GM23338 (cell line): ENCODE data around the gene TRAF1. TPM values are rescaled to one million over a fixed set of nuclear protein-coding genes. Genes with fewer than 3 reads are reported as not detected.

Source experiments
- ATAC-seq: fragments of 200-7000 bp; cut with Tn5 transposase; 3 replicates; pipeline ENCODE4 v1.9.1; 2020
- DNase-seq: peaks from one replicate; pipeline ENCODE4 v3.0.0-alpha.2; 2015; ENCODE audit warnings: low spot score
- H2AFZ ChIP-seq: fragments of 200-600 bp; sonication (generic); 2 replicates; pipeline ENCODE4 v1.8.0; 2016; ENCODE audit warnings: antibody characterized with exemption, mild to moderate bottlenecking, moderate library complexity
- H3F3A ChIP-seq: fragments of 200-600 bp; sonication (generic); replicated peaks from 2 replicates; pipeline ENCODE4 v1.8.0; 2017; ENCODE audit warnings: antibody characterized with exemption, mixed run types, low read depth
- H3K27ac ChIP-seq: fragments of 200-600 bp; sonication (generic); 2 replicates; pipeline ENCODE4 v1.6.1; 2016; ENCODE audit warnings: low read depth
- H3K27me3 ChIP-seq: fragments of 200-600 bp; sonication (generic); 2 replicates; pipeline ENCODE4 v1.8.0; 2016; ENCODE audit warnings: mild to moderate bottlenecking, mixed run types, moderate library complexity; ENCODE audit not compliant: insufficient read depth
- H3K36me3 ChIP-seq: fragments of 200-600 bp; sonication (generic); 2 replicates; pipeline ENCODE4 v1.8.0; 2016; ENCODE audit warnings: mild to moderate bottlenecking; ENCODE audit not compliant: insufficient read depth
- H3K4me1 ChIP-seq: fragments of 200-600 bp; sonication (generic); 2 replicates; pipeline ENCODE4 v1.8.0; 2016; ENCODE audit warnings: mild to moderate bottlenecking, moderate library complexity; ENCODE audit not compliant: insufficient read depth
- H3K4me2 ChIP-seq: fragments of 200-600 bp; sonication (generic); 2 replicates; pipeline ENCODE4 v1.7.1; 2017; ENCODE audit warnings: mixed run types
- H3K4me3 ChIP-seq: fragments of 200-600 bp; sonication (generic); 2 replicates; pipeline ENCODE4 v1.6.1; 2016; ENCODE audit warnings: mixed run types
- H3K79me2 ChIP-seq: fragments of 200-600 bp; sonication (generic); replicated peaks from 2 replicates; pipeline ENCODE4 v1.8.0; 2017; ENCODE audit warnings: mild to moderate bottlenecking; ENCODE audit not compliant: insufficient read depth
- H3K9me2 ChIP-seq: fragments of 200-600 bp; sonication (generic); 2 replicates; pipeline ENCODE4 v1.8.0; 2017; ENCODE audit not compliant: insufficient read depth
- H4K20me1 ChIP-seq: fragments of 200-600 bp; sonication (generic); replicated peaks from 2 replicates; pipeline ENCODE4 v1.8.0; 2017; ENCODE audit warnings: mild to moderate bottlenecking; ENCODE audit not compliant: insufficient read depth
- H3K27ac Mint-ChIP-seq: 2 replicates; pipeline ENCODE4 v1.8.0; 2020; ENCODE audit warnings: inconsistent platforms, mild to moderate bottlenecking, moderate library complexity, mixed read lengths
- H3K27me3 Mint-ChIP-seq: 3 replicates; pipeline ENCODE4 v1.8.0; 2022; ENCODE audit warnings: low read depth, mild to moderate bottlenecking, moderate library complexity, mixed read lengths, inconsistent platforms; ENCODE audit not compliant: insufficient read depth, poor library complexity
- H3K36me3 Mint-ChIP-seq: 3 replicates; pipeline ENCODE4 v1.8.0; 2021; ENCODE audit warnings: low read depth, mild to moderate bottlenecking, inconsistent platforms, moderate library complexity, mixed read lengths
- H3K4me1 Mint-ChIP-seq: 3 replicates; pipeline ENCODE4 v1.8.0; 2020; ENCODE audit warnings: mild to moderate bottlenecking, inconsistent platforms, mixed read lengths
- H3K4me3 Mint-ChIP-seq: 3 replicates; pipeline ENCODE4 v1.8.0; 2021; ENCODE audit warnings: moderate library complexity, mild to moderate bottlenecking, inconsistent platforms, mixed read lengths
- H3K9me3 Mint-ChIP-seq: 3 replicates; pipeline ENCODE4 v1.8.0; 2020; ENCODE audit warnings: moderate library complexity, mild to moderate bottlenecking, inconsistent platforms, mixed read lengths
- CREB1 ChIP-seq: fragments of 250-450 bp; sonication (Bioruptor Pico); IDR thresholded peaks from 2 replicates; pipeline ENCODE4 v1.5.0; 2020; ENCODE audit warnings: low read depth, mild to moderate bottlenecking, moderate library complexity
- EZH2phosphoT487 ChIP-seq: fragments of 200-600 bp; sonication (generic); IDR thresholded peaks from one replicate; pipeline ENCODE4 v1.8.1; 2018; ENCODE audit warnings: antibody characterized with exemption; ENCODE audit not compliant: unreplicated experiment
- JUNB ChIP-seq: IDR thresholded peaks from one replicate; pipeline ENCODE4 v1.6.1; 2016; ENCODE audit warnings: antibody characterized with exemption; ENCODE audit not compliant: unreplicated experiment
- POLR2AphosphoS5 ChIP-seq: IDR thresholded peaks from 2 replicates; pipeline ENCODE4 v1.6.1; 2016; ENCODE audit warnings: antibody characterized with exemption, low read depth
- ZNF114 ChIP-seq: fragments of 250-450 bp; sonication (Bioruptor Pico); IDR thresholded peaks from 2 replicates; pipeline ENCODE4 v1.5.0; 2020; ENCODE audit warnings: mild to moderate bottlenecking, moderate library complexity
- ZNF331 ChIP-seq: fragments of 250-450 bp; sonication (Bioruptor Pico); IDR thresholded peaks from 2 replicates; pipeline ENCODE4 v1.5.0; 2020; ENCODE audit warnings: low read depth, mild to moderate bottlenecking, moderate library complexity
- polyA plus RNA-seq: library from polyadenylated mRNA; unstranded; fragments of >200 nt; fragmentation: Nextera tagmentation; extraction: Ambion mirVana; gene quantifications from 2 replicates; pipeline ENCODE4 v1.2.1, GENCODE V29; 2016
- total RNA-seq: library from RNA; depleted of rRNA; stranded (reverse); fragments of >200 nt; shearing (Covaris generic); gene quantifications from 2 replicates; pipeline ENCODE4 v1.2.3, GENCODE V29; 2014
- TF ChIP-seq, protein P1 (sequence below): fragments of 250-450 bp; sonication (Bioruptor Pico); IDR thresholded peaks from 2 replicates; pipeline ENCODE4 v1.5.0; 2020; ENCODE audit warnings: mild to moderate bottlenecking, moderate library complexity
- TF ChIP-seq, protein P2 (sequence below), 2 experiments: fragments of 200-600 bp in 1 of 2; sonication (generic) in 1 of 2; conservative IDR thresholded peaks; 2 replicates each; pipeline versions ENCODE4 v1.5.1 to v1.6.1; 2016 to 2017; ENCODE audit warnings: antibody characterized with exemption in 2 of 2, low read depth in 2 of 2, mild to moderate bottlenecking in 2 of 2, moderate library complexity in 1 of 2
- TF ChIP-seq, protein P3 (sequence below): IDR thresholded peaks from 2 replicates; pipeline ENCODE4 v1.6.1; 2016; ENCODE audit warnings: antibody characterized with exemption
- TF ChIP-seq, protein P4 (sequence below): IDR thresholded peaks from one replicate; pipeline ENCODE4 v1.6.1; 2018; ENCODE audit warnings: antibody characterized with exemption; ENCODE audit not compliant: unreplicated experiment

The TRAF1 gene
- total and polyA plus RNA-seq, 2 experiments from 2014 or later, result 0.39 to 1.4 TPM

DNA sequence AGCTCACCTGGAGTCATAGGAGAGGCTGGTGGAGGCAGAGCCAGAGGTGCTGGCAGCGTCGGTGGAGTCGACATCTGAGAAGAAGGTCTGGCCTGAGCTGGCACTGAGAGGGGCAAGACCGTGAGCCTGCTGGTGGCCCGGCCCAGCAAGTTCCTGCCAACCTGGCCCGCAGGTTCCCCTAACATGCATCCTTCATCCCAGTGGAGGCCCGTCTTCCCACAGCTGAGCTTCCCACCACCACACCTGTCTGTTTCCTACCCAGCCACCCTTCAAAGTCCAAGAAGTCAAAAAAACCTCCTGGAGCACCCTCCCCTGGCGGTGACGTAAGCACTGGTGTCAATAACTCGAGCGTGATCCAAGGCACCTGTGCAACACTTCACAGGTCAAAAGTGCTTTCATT is 66.5 kb downstream of the TRAF1 start (continued):
- TF ChIP-seq, protein P1, sequence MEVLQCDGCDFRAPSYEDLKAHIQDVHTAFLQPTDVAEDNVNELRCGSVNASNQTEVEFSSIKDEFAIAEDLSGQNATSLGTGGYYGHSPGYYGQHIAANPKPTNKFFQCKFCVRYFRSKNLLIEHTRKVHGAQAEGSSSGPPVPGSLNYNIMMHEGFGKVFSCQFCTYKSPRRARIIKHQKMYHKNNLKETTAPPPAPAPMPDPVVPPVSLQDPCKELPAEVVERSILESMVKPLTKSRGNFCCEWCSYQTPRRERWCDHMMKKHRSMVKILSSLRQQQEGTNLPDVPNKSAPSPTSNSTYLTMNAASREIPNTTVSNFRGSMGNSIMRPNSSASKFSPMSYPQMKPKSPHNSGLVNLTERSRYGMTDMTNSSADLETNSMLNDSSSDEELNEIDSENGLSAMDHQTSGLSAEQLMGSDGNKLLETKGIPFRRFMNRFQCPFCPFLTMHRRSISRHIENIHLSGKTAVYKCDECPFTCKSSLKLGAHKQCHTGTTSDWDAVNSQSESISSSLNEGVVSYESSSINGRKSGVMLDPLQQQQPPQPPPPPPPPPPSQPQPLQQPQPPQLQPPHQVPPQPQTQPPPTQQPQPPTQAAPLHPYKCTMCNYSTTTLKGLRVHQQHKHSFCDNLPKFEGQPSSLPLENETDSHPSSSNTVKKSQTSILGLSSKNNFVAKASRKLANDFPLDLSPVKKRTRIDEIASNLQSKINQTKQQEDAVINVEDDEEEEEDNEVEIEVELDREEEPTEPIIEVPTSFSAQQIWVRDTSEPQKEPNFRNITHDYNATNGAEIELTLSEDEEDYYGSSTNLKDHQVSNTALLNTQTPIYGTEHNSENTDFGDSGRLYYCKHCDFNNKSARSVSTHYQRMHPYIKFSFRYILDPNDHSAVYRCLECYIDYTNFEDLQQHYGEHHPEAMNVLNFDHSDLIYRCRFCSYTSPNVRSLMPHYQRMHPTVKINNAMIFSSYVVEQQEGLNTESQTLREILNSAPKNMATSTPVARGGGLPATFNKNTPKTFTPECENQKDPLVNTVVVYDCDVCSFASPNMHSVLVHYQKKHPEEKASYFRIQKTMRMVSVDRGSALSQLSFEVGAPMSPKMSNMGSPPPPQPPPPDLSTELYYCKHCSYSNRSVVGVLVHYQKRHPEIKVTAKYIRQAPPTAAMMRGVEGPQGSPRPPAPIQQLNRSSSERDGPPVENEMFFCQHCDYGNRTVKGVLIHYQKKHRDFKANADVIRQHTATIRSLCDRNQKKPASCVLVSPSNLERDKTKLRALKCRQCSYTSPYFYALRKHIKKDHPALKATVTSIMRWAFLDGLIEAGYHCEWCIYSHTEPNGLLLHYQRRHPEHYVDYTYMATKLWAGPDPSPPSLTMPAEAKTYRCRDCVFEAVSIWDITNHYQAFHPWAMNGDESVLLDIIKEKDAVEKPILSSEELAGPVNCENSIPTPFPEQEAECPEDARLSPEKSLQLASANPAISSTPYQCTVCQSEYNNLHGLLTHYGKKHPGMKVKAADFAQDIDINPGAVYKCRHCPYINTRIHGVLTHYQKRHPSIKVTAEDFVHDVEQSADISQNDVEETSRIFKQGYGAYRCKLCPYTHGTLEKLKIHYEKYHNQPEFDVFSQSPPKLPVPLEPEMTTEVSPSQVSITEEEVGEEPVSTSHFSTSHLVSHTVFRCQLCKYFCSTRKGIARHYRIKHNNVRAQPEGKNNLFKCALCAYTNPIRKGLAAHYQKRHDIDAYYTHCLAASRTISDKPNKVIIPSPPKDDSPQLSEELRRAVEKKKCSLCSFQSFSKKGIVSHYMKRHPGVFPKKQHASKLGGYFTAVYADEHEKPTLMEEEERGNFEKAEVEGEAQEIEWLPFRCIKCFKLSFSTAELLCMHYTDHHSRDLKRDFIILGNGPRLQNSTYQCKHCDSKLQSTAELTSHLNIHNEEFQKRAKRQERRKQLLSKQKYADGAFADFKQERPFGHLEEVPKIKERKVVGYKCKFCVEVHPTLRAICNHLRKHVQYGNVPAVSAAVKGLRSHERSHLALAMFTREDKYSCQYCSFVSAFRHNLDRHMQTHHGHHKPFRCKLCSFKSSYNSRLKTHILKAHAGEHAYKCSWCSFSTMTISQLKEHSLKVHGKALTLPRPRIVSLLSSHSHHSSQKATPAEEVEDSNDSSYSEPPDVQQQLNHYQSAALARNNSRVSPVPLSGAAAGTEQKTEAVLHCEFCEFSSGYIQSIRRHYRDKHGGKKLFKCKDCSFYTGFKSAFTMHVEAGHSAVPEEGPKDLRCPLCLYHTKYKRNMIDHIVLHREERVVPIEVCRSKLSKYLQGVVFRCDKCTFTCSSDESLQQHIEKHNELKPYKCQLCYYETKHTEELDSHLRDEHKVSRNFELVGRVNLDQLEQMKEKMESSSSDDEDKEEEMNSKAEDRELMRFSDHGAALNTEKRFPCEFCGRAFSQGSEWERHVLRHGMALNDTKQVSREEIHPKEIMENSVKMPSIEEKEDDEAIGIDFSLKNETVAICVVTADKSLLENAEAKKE (CRISPR knock-in tag), result no peak
- TF ChIP-seq CREB1 (CRISPR knock-in tag) (no peak), ZNF114 (CRISPR knock-in tag) (no peak), POLR2AphosphoS5 (no peak), JUNB (no peak)
- TF ChIP-seq, protein P2, sequence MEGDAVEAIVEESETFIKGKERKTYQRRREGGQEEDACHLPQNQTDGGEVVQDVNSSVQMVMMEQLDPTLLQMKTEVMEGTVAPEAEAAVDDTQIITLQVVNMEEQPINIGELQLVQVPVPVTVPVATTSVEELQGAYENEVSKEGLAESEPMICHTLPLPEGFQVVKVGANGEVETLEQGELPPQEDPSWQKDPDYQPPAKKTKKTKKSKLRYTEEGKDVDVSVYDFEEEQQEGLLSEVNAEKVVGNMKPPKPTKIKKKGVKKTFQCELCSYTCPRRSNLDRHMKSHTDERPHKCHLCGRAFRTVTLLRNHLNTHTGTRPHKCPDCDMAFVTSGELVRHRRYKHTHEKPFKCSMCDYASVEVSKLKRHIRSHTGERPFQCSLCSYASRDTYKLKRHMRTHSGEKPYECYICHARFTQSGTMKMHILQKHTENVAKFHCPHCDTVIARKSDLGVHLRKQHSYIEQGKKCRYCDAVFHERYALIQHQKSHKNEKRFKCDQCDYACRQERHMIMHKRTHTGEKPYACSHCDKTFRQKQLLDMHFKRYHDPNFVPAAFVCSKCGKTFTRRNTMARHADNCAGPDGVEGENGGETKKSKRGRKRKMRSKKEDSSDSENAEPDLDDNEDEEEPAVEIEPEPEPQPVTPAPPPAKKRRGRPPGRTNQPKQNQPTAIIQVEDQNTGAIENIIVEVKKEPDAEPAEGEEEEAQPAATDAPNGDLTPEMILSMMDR (conservative IDR thresholded peaks at IDR 0.05; ENCODE audit: low read depth in 2 of 2), result no peak

DNA sequence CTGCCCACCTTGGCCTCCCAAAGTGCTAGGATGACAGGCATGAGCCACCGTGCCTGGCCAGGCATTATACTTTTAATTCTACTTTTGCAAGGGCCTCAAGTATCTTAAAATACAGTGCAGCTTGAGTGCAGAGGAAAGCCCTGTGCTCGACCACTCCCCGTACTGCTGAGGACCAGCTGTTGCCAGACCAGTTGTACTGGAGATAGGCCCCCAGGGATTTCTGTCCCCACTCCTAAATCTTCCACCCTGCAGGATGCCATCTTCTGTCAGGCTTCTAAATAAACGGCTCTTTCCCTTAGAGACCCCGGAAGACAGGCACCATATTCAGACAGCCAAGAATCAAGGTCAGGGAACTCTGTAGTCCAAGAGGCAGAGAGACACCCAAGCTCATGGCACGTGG is 67.2 kb downstream of the TRAF1 start:
- Histone ChIP-seq H2AFZ (no peak overlapping the region), H3K36me3 (no peaks in the 10 kb centered on the region; the same call in 1 of the 2 replicates), H3K27me3 (no peaks in the 10 kb centered on the region), H3K4me3 (no peak overlapping the region), H3K4me2 (no peak overlapping the region), H3K4me1 (no peaks in the 10 kb centered on the region), H4K20me1 (no peaks in the 10 kb centered on the region; the same call in 1 of the 2 replicates), H3F3A (no peaks in the 10 kb centered on the region), H3K79me2 (no peaks in the 10 kb centered on the region), H3K27ac (no peak overlapping the region), H3K9me2 (no peaks in the 10 kb centered on the region)
- ATAC-seq (no peak), DNase-seq (no peak)
- Mint-ChIP-seq H3K9me3 (no peaks in the 10 kb centered on the region), H3K4me1 (peaks cover 4% of the 10 kb centered on the region; the same call in 2 of the 3 replicates), H3K27me3 (peaks cover 8% of the 10 kb centered on the region), H3K27ac (no peak overlapping the region), H3K36me3 (peaks cover 9% of the 10 kb centered on the region), H3K4me3 (no peak overlapping the region)
- TF ChIP-seq, protein P3, sequence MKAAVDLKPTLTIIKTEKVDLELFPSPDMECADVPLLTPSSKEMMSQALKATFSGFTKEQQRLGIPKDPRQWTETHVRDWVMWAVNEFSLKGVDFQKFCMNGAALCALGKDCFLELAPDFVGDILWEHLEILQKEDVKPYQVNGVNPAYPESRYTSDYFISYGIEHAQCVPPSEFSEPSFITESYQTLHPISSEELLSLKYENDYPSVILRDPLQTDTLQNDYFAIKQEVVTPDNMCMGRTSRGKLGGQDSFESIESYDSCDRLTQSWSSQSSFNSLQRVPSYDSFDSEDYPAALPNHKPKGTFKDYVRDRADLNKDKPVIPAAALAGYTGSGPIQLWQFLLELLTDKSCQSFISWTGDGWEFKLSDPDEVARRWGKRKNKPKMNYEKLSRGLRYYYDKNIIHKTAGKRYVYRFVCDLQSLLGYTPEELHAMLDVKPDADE, result no peak
- no peak for TF ChIP-seq JUNB
- TF ChIP-seq ZNF331, result no peak
- TF ChIP-seq ZNF114 (CRISPR knock-in tag), result no peak
- no peak for TF ChIP-seq POLR2AphosphoS5
- TF ChIP-seq EZH2phosphoT487, result no peak
- TF ChIP-seq, protein P4, sequence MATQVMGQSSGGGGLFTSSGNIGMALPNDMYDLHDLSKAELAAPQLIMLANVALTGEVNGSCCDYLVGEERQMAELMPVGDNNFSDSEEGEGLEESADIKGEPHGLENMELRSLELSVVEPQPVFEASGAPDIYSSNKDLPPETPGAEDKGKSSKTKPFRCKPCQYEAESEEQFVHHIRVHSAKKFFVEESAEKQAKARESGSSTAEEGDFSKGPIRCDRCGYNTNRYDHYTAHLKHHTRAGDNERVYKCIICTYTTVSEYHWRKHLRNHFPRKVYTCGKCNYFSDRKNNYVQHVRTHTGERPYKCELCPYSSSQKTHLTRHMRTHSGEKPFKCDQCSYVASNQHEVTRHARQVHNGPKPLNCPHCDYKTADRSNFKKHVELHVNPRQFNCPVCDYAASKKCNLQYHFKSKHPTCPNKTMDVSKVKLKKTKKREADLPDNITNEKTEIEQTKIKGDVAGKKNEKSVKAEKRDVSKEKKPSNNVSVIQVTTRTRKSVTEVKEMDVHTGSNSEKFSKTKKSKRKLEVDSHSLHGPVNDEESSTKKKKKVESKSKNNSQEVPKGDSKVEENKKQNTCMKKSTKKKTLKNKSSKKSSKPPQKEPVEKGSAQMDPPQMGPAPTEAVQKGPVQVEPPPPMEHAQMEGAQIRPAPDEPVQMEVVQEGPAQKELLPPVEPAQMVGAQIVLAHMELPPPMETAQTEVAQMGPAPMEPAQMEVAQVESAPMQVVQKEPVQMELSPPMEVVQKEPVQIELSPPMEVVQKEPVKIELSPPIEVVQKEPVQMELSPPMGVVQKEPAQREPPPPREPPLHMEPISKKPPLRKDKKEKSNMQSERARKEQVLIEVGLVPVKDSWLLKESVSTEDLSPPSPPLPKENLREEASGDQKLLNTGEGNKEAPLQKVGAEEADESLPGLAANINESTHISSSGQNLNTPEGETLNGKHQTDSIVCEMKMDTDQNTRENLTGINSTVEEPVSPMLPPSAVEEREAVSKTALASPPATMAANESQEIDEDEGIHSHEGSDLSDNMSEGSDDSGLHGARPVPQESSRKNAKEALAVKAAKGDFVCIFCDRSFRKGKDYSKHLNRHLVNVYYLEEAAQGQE, result no peak
